ENCODE results near the gene DLG2.
"Not testable (repeated sequence)": the region's sequence is repeated elsewhere in the genome, so short reads cannot be mapped to it uniquely, and the experiment has no call there.

DLG2 gene

DNA sequence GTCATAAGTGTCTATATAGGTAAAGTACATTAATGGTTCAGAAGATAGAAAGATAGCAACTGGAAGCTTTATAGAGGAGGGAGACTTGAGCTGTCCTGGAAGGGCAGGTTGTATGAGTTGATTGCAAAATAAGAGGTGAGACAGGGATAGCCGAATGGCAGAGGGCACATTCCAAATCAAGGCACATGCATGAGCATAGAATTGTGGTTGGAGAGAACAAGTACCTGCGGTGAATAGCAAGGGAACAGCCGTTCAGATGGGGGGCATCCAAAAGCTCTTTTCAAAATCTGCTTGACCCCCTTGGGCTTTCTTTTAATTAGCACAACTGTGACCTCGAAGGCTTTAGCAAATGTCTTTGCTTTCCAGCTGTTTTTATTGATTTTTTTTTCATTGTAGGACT is 1868.0 kb downstream of the DLG2 start:
- FAIRE-seq (no peak), DNase-seq (ENCODE audit: insufficient read length, low spot score) (no peak)
- TF ChIP-seq PAX5 (IDR thresholded peaks at IDR 0.05; ENCODE audit: insufficient read depth, low read length, severe bottlenecking), result no peak
- no peak for TF ChIP-seq POU2F2 (IDR thresholded peaks at IDR 0.05; ENCODE audit: low read depth, low read length)
- TF ChIP-seq POLR2AphosphoS5 (IDR thresholded peaks at IDR 0.05; ENCODE audit: low read depth, low read length), result no peak
- TF ChIP-seq TAF1 (IDR thresholded peaks at IDR 0.05; ENCODE audit: low read depth, low read length), result no peak
- TF ChIP-seq POLR2A (IDR thresholded peaks at IDR 0.05; ENCODE audit: low read depth, low read length), result no peak
- no peak for TF ChIP-seq SPI1 (IDR thresholded peaks at IDR 0.05; ENCODE audit: low read depth, low read length)

- DNase-seq (ENCODE audit: insufficient read length, low spot score) (no peak), FAIRE-seq (no peak)
- no peak for TF ChIP-seq TAF1 (IDR thresholded peaks at IDR 0.05; ENCODE audit: low read depth, low read length)
- TF ChIP-seq PAX5 (IDR thresholded peaks at IDR 0.05; ENCODE audit: insufficient read depth, low read length, severe bottlenecking), result no peak
- TF ChIP-seq POLR2A (IDR thresholded peaks at IDR 0.05; ENCODE audit: low read depth, low read length), result no peak
- TF ChIP-seq POU2F2 (IDR thresholded peaks at IDR 0.05; ENCODE audit: low read depth, low read length), result no peak
- TF ChIP-seq SPI1 (IDR thresholded peaks at IDR 0.05; ENCODE audit: low read depth, low read length), result no peak
- no peak for TF ChIP-seq POLR2AphosphoS5 (IDR thresholded peaks at IDR 0.05; ENCODE audit: low read depth, low read length)
Measured at GRCh38 chr11:83751041-83751440, 1876.1 kb downstream of the DLG2 start.

DNA sequence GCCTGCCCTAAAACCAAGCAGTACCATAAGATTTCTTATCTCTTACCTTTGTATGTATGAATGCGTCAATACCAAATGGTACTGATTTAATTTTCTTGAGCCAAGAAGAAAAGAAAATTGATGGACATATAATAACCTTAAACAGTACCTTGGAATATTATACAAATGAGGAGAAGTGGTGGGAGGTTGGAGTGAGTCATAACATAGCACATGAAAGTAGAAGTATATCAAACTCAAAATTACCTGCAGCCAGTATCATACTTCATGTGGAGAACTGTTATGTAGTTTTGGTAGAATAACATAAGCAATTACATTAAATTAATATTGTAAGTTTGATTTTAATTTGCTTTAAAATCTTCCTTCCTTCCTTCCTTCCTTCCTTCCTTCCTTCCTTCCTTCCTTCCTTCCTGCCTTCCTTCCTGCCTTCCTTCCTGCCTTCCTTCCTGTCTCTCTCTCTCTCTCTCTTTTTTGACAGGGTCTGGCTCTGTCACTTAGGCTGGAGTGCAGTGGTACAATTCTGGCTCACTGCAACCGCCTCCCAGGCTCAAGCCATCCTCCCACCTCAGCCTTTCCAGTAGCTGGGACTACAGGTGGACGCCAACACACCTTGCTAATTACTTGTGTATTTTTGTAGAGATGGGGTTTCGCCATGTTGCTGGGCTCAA is 1880.1 kb downstream of the DLG2 start:
- FAIRE-seq (no peak), DNase-seq (ENCODE audit: insufficient read length, low spot score) (no peak)
- TF ChIP-seq TAF1 (IDR thresholded peaks at IDR 0.05; ENCODE audit: low read depth, low read length) (no peak), PAX5 (IDR thresholded peaks at IDR 0.05; ENCODE audit: insufficient read depth, low read length, severe bottlenecking) (no peak), POLR2AphosphoS5 (IDR thresholded peaks at IDR 0.05; ENCODE audit: low read depth, low read length) (no peak), POLR2A (IDR thresholded peaks at IDR 0.05; ENCODE audit: low read depth, low read length) (no peak), POU2F2 (IDR thresholded peaks at IDR 0.05; ENCODE audit: low read depth, low read length) (no peak), SPI1 (IDR thresholded peaks at IDR 0.05; ENCODE audit: low read depth, low read length) (no peak)

GRCh38 chr11:83744620-83745192 is 1882.4 kb downstream of the DLG2 start:
- no peak for DNase-seq (ENCODE audit: insufficient read length, low spot score)
- no peak for FAIRE-seq
- TF ChIP-seq POLR2AphosphoS5 (IDR thresholded peaks at IDR 0.05; ENCODE audit: low read depth, low read length) (no peak), POU2F2 (IDR thresholded peaks at IDR 0.05; ENCODE audit: low read depth, low read length) (no peak), PAX5 (IDR thresholded peaks at IDR 0.05; ENCODE audit: insufficient read depth, low read length, severe bottlenecking) (no peak), SPI1 (IDR thresholded peaks at IDR 0.05; ENCODE audit: low read depth, low read length) (no peak), POLR2A (IDR thresholded peaks at IDR 0.05; ENCODE audit: low read depth, low read length) (no peak), TAF1 (IDR thresholded peaks at IDR 0.05; ENCODE audit: low read depth, low read length) (no peak)

- no peak for TF ChIP-seq PAX5 (IDR thresholded peaks at IDR 0.05; ENCODE audit: insufficient read depth, low read length, severe bottlenecking)
- no peak for TF ChIP-seq POLR2AphosphoS5 (IDR thresholded peaks at IDR 0.05; ENCODE audit: low read depth, low read length)
- TF ChIP-seq TAF1 (IDR thresholded peaks at IDR 0.05; ENCODE audit: low read depth, low read length), result no peak
- TF ChIP-seq POU2F2 (IDR thresholded peaks at IDR 0.05; ENCODE audit: low read depth, low read length), result no peak
- no peak for TF ChIP-seq POLR2A (IDR thresholded peaks at IDR 0.05; ENCODE audit: low read depth, low read length)
- no peak for TF ChIP-seq SPI1 (IDR thresholded peaks at IDR 0.05; ENCODE audit: low read depth, low read length)
- FAIRE-seq (no peak), DNase-seq (ENCODE audit: insufficient read length, low spot score) (no peak)
Measured at GRCh38 chr11:83736684-83737083, 1890.5 kb downstream of the DLG2 start.

GRCh38 chr11:83734120-83734519 is 1893.0 kb downstream of the DLG2 start:
- TF ChIP-seq SPI1 (IDR thresholded peaks at IDR 0.05; ENCODE audit: low read depth, low read length), result no peak
- TF ChIP-seq TAF1 (IDR thresholded peaks at IDR 0.05; ENCODE audit: low read depth, low read length), result no peak
- no peak for FAIRE-seq
- DNase-seq (ENCODE audit: insufficient read length, low spot score), result no peak

GRCh38 chr11:83731288-83731687 is 1895.9 kb downstream of the DLG2 start:
- DNase-seq (ENCODE audit: insufficient read length, low spot score); FAIRE-seq: not testable (repeated sequence)

- FAIRE-seq (no peak), DNase-seq (ENCODE audit: insufficient read length, low spot score) (no peak)
- TF ChIP-seq PAX5 (IDR thresholded peaks at IDR 0.05; ENCODE audit: insufficient read depth, low read length, severe bottlenecking) (no peak), TAF1 (IDR thresholded peaks at IDR 0.05; ENCODE audit: low read depth, low read length) (no peak), SPI1 (IDR thresholded peaks at IDR 0.05; ENCODE audit: low read depth, low read length) (no peak), POU2F2 (IDR thresholded peaks at IDR 0.05; ENCODE audit: low read depth, low read length) (no peak), POLR2AphosphoS5 (IDR thresholded peaks at IDR 0.05; ENCODE audit: low read depth, low read length) (no peak), POLR2A (IDR thresholded peaks at IDR 0.05; ENCODE audit: low read depth, low read length) (no peak)
Measured at GRCh38 chr11:83728281-83728680, 1898.9 kb downstream of the DLG2 start.

- DNase-seq (ENCODE audit: insufficient read length, low spot score), result no peak
- TF ChIP-seq SPI1 (IDR thresholded peaks at IDR 0.05; ENCODE audit: low read depth, low read length), result no peak
- no peak for TF ChIP-seq POLR2A (IDR thresholded peaks at IDR 0.05; ENCODE audit: low read depth, low read length)
- no peak for TF ChIP-seq POLR2AphosphoS5 (IDR thresholded peaks at IDR 0.05; ENCODE audit: low read depth, low read length)
- no peak for TF ChIP-seq TAF1 (IDR thresholded peaks at IDR 0.05; ENCODE audit: low read depth, low read length)
- no peak for TF ChIP-seq POU2F2 (IDR thresholded peaks at IDR 0.05; ENCODE audit: low read depth, low read length)
- no peak for TF ChIP-seq PAX5 (IDR thresholded peaks at IDR 0.05; ENCODE audit: insufficient read depth, low read length, severe bottlenecking)
- no peak for FAIRE-seq
Measured at GRCh38 chr11:83727251-83727650, 1899.9 kb downstream of the DLG2 start.

- FAIRE-seq, result no peak
- no peak for DNase-seq (ENCODE audit: insufficient read length, low spot score)
- TF ChIP-seq TAF1 (IDR thresholded peaks at IDR 0.05; ENCODE audit: low read depth, low read length), result no peak
- no peak for TF ChIP-seq PAX5 (IDR thresholded peaks at IDR 0.05; ENCODE audit: insufficient read depth, low read length, severe bottlenecking)
- no peak for TF ChIP-seq POU2F2 (IDR thresholded peaks at IDR 0.05; ENCODE audit: low read depth, low read length)
- TF ChIP-seq SPI1 (IDR thresholded peaks at IDR 0.05; ENCODE audit: low read depth, low read length), result no peak
- TF ChIP-seq POLR2AphosphoS5 (IDR thresholded peaks at IDR 0.05; ENCODE audit: low read depth, low read length), result no peak
- TF ChIP-seq POLR2A (IDR thresholded peaks at IDR 0.05; ENCODE audit: low read depth, low read length), result no peak
Measured at GRCh38 chr11:83726316-83726715, 1900.8 kb downstream of the DLG2 start.

Measured in GM12891 (cell line).